GM23248 (cell line): ENCODE measurements around the gene CGGBP1.

Source experiments
- EZH2 ChIP-seq: fragments of 200-600 bp; sonication (generic); IDR thresholded peaks from 2 replicates; pipeline ENCODE4 v1.6.1; 2018; ENCODE audit warnings: antibody characterized with exemption, mild to moderate bottlenecking; ENCODE audit not compliant: insufficient read depth, poor library complexity, severe bottlenecking
- EZH2phosphoT487 ChIP-seq: fragments of 200-600 bp; sonication (generic); IDR thresholded peaks from 2 replicates; pipeline ENCODE4 v1.6.1; 2018; ENCODE audit warnings: antibody characterized with exemption, moderate library complexity, mild to moderate bottlenecking, low read depth; ENCODE audit not compliant: insufficient read depth

- no peak for TF ChIP-seq EZH2
- no peak for TF ChIP-seq EZH2phosphoT487
Observed at GRCh38 chr3:88058306-88058580, 562 bp downstream of the CGGBP1 start.
